ENCODE results near the gene LYAR. TPM values are rescaled to one million over a fixed set of nuclear protein-coding genes. Genes with fewer than 3 reads are reported as not detected.

LYAR gene, protein sequence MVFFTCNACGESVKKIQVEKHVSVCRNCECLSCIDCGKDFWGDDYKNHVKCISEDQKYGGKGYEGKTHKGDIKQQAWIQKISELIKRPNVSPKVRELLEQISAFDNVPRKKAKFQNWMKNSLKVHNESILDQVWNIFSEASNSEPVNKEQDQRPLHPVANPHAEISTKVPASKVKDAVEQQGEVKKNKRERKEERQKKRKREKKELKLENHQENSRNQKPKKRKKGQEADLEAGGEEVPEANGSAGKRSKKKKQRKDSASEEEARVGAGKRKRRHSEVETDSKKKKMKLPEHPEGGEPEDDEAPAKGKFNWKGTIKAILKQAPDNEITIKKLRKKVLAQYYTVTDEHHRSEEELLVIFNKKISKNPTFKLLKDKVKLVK
- total RNA-seq, result 10 to 100 TPM in 1 of 2 donors, 1 to 10 TPM in 1; 7.3 to 20.7 TPM

DNA sequence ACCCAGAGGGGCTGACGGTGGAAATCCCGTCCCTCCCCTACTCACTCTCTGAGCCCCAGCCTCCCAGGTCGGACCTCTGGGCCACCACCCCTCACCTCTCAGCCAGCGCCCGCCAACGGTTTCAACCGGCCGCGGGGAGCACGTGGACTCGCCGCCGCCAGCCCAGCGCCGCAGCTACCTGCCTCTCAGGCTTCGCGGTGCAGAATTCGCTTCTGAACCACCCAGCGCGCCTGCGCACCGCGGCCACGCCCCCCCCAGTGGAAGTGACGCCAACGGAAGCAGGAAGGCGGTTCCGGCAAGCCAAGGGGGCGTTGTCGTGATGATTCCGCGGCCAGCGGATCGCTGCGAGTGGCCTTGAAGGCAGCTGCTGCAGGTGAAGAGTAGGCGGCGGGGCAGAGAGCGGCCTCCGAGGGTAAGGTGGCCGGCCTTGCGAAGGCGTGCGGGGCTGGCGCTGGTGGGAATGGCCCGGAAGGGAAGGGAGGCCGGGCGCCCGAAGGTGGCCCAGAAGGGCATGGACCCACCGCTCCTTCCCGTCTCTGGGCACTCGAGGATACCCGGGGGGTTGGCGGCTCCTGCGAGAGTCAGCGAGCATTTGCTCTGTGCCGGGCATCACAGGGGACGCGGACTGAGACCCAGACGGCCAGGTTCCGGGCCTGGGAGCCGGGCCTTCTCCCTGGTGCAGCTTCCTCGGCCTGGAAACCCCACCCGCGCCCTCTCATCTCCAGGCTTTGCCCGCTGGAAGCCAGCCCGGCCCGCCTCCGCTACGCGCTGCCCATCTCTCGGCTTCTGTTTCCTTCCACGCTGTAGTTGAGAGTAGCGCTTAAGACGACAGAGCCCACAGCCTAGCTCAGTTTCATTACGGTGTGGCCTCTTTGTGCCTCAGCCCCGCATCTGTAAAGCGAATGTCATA is at the start of gene LYAR, which contains the start of gene ZBTB49:
Gene LYAR (minus strand): TSS at position 214 of the 910 bp plus-strand sequence. CDS start 6,412 bp downstream, outside the sequence.
Gene ZBTB49 (plus strand): TSS at position 311 of the 910 bp plus-strand sequence. CDS start 9,695 bp downstream, outside the sequence.
- ATAC-seq (ENCODE audit: insufficient number of reproducible peaks, low FRiP score, low read depth) (peak; percentile 72), DNase-seq (ENCODE audit: low spot score) (peak; percentile 62)
- TF ChIP-seq, protein P1, sequence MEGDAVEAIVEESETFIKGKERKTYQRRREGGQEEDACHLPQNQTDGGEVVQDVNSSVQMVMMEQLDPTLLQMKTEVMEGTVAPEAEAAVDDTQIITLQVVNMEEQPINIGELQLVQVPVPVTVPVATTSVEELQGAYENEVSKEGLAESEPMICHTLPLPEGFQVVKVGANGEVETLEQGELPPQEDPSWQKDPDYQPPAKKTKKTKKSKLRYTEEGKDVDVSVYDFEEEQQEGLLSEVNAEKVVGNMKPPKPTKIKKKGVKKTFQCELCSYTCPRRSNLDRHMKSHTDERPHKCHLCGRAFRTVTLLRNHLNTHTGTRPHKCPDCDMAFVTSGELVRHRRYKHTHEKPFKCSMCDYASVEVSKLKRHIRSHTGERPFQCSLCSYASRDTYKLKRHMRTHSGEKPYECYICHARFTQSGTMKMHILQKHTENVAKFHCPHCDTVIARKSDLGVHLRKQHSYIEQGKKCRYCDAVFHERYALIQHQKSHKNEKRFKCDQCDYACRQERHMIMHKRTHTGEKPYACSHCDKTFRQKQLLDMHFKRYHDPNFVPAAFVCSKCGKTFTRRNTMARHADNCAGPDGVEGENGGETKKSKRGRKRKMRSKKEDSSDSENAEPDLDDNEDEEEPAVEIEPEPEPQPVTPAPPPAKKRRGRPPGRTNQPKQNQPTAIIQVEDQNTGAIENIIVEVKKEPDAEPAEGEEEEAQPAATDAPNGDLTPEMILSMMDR (IDR thresholded peaks at IDR 0.05), result no peak
- peaks cover 17 to 22% of the 10 kb centered on the region in 2 donors for H3K4me1 ChIP-seq (ENCODE audit: control insufficient read depth in 1 of 2, low read depth in 2 of 2)
- peak within 1 kb of the TSS; percentile 84 for H3K4me3 ChIP-seq
- H3K27me3 ChIP-seq (replicated peaks; ENCODE audit: insufficient read depth), result no peaks in the 10 kb centered on the region
- peak within 1 kb of the TSS; percentile 57 to 66 for H3K27ac ChIP-seq
- H3K36me3 ChIP-seq, result peaks cover under 1% of the 10 kb centered on the region
- no peaks in the 10 kb centered on the region for H3K9me3 ChIP-seq

DNA sequence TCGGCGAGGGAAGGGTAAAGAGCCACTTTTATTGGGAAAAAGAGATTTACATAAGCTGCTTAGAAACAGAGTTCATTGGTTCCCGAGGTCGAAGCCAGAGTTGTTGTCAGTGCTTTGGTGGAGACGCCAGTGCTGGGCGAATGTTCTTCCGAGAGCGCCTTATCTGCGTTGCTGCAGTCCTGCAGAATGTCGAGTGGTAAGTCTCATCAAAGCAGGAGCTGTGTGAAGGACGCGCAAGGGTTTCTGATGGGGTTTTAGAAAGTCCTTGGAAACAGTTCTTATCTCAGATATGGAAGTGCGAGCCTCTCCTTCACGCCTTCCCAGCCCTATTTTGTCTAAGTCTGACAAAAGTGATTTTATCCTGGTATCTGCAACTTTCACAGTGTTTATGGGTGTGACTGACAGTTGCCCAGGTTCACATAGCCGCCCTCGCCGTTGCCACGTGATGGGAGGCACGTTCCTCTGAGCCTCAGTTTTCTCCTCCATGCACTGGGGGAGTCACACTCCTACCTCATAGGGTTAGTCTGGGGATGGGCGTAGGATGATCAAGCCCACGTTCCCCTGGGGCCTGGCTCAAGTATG is 49.6 kb upstream of the LYAR start:
- Histone ChIP-seq H3K4me3 (no peak overlapping the region), H3K27ac (no peak overlapping the region), H3K4me1 (ENCODE audit: control insufficient read depth in 1 of 2, low read depth in 2 of 2) (no peaks in the 10 kb centered on the region), H3K27me3 (replicated peaks; ENCODE audit: insufficient read depth) (no peaks in the 10 kb centered on the region), H3K9me3 (no peaks in the 10 kb centered on the region), H3K36me3 (no peaks in the 10 kb centered on the region)
- ATAC-seq (ENCODE audit: insufficient number of reproducible peaks, low FRiP score, low read depth) (no peak), DNase-seq (ENCODE audit: low spot score) (no peak)
- TF ChIP-seq, protein P1 (IDR thresholded peaks at IDR 0.05), result no peak

DNA sequence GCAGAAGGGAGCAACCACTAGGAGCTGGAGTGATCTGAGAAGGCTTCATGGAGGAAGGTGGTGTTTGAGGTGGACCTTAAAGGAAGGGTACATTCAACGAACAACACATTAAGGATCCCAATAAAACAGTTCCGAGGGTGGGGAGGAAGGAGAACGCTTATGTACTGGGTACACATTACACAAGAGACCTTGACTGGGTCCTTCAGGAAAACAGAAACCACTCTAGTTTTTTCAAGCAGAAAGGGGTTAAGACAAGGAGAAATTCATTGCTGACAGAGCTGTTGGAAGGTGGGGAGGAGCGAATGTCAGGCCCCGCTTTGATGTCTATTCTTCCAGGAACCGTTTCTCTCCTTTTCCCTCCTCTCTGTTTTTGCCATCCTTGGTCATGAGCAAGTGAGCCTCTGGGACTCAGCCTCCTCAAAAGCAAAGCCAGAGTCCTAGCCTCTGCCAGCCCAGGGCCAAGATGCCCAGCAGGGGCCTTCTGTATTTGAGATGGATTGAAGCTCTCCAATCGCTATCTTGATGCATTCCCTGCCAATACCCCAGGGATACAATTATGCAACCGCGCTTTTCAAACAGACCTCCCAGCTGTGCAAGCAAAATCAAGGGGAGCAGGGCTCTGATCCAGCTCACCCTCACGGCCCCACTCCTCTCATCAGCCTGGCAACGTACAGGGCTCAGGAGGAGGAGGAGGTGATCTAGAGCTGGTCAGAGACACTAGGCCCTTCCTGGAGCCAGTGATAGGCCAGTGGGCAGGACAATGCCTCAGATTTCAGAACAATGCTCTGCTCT is 48.5 kb upstream of the LYAR start:
- ATAC-seq (ENCODE audit: insufficient number of reproducible peaks, low FRiP score, low read depth) (no peak), DNase-seq (ENCODE audit: low spot score) (no peak)
- TF ChIP-seq, protein P1 (IDR thresholded peaks at IDR 0.05), result no peak
- H3K4me3 ChIP-seq, result no peak overlapping the region
- no peaks in the 10 kb centered on the region for H3K36me3 ChIP-seq
- no peak overlapping the region for H3K27ac ChIP-seq
- no peaks in the 10 kb centered on the region for H3K9me3 ChIP-seq
- H3K4me1 ChIP-seq (ENCODE audit: control insufficient read depth in 1 of 2, low read depth in 2 of 2), result no peaks in the 10 kb centered on the region
- H3K27me3 ChIP-seq (replicated peaks; ENCODE audit: insufficient read depth), result no peaks in the 10 kb centered on the region

DNA sequence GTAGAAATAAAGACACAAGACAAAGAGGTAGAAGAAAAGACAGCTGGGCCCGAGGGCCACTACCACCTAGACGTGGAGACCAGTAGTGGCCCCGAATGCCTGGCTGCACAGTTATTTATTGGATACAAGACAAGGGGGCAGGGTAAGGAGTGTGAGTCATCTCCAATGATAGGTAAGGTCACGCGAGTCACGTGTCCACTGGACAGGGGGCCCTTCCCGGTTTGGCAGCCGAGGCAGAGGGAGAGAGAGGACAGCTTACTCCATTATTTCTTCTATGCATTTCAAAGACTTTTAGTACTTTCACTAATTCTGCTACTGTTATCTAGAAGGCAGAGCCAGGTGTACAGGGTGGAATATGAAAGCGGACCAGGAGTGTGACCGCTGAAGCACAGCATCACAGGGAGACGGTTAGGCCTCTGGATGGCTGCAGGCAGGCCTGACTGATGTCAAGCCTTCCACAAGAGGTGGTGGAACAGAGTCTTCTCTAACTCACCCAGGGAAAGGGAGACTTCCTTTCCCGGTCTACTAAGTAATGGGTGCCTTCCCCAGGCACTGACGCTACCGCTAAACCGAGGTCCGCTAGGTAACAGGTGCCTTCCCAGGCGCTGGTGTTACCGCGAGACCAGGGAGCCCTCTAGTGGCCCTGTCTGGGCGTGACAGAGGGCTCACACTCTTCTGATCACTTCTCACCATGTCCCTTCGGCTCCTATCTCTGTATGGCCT is 45.0 kb upstream of the LYAR start:
- TF ChIP-seq, protein P1 (IDR thresholded peaks at IDR 0.05), result peak; percentile 43
- Histone ChIP-seq H3K27ac (no peak overlapping the region), H3K4me3 (no peak overlapping the region), H3K9me3 (no peaks in the 10 kb centered on the region), H3K27me3 (replicated peaks; ENCODE audit: insufficient read depth) (no peaks in the 10 kb centered on the region), H3K4me1 (ENCODE audit: control insufficient read depth in 1 of 2, low read depth in 2 of 2) (no peaks in the 10 kb centered on the region), H3K36me3 (no peaks in the 10 kb centered on the region)
- ATAC-seq (ENCODE audit: insufficient number of reproducible peaks, low FRiP score, low read depth) (no peak), DNase-seq (ENCODE audit: low spot score) (no peak)

Data from thoracic aorta (tissue), 2 donors.